HG02610 (cell line): Measurements from ENCODE around the gene SREK1IP1.
A peak's percentile ranks its signal among the peaks of the same experiment; 100 is the strongest.

Source experiments
- ATAC-seq: cut with Tn5 transposase; IDR thresholded peaks from one replicate; pipeline ENCODE4 v1.9.1; 2021; ENCODE audit warnings: mild to moderate bottlenecking, moderate library complexity; ENCODE audit not compliant: unreplicated experiment

SREK1IP1 gene

DNA sequence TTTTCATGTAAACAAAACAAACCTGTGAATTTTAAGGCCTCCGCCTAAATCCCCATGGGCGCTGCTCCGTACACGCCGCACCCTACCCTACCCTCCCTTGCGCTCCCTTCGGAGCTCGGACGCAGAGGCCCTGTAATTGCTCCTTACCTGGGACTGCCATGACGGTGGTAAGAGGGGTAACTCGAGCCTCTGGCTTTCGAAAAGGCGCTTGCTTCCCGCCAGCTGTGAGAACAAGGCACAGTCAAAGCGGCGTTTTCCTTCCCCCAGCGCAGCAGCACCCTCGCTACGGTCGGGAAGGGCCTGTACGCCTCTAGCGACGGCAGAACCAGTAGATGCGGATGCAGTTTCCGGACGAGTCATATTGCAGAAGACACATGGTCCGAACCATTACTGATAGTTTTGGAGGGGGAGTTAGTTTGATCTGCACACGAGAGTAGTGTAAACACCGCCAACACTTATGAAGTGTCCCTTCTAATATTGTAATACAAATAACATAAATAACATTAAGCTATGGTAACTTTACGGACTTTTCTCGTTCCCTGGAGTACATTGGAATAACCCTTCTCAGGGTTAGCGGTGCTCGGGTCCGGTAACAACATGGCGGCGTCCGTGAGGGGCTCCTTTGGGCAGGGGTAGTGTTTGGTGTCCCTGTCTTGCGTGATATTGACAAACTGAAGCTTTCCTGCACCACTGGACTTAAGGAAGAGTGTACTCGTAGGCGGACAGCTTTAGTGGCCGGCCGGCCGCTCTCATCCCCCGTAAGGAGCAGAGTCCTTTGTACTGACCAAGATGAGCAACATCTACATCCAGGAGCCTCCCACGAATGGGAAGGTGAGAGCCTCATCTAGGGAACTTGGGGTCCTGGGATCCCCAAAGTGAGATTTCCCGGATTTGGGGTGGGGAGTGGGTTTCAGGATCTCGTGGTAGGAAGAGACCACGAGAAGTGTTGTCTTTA, at the start of gene SREK1IP1, which contains the start of gene CWC27:
Gene SREK1IP1 (minus strand): TSS at position 334 of the 955 bp plus-strand sequence. CDS start 174 bp downstream, at position 160.
Gene CWC27 (plus strand): TSS at position 573 of the 955 bp plus-strand sequence. CDS start 217 bp downstream, at position 790.
- peak; percentile 97 for ATAC-seq

DNA sequence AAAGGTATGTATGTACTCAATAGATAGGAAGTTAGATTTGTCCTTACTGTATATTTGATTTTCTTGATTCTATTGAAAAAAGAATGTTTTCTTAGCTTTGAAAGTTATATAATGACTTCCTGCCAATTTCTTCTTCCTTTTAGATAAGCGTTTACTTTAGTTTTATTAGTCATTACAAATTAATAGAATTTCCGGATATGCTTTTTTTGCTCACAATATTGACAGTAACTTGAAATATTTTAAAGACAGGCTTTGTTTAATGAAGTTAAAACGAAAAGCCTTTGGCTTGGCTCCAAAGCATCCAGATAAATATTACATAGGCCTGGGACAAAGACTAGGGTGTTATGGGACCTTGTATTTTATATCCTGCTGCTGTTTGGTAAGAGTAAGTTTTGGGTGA, 49.8 kb upstream of the SREK1IP1 start:
- no peak for ATAC-seq

DNA sequence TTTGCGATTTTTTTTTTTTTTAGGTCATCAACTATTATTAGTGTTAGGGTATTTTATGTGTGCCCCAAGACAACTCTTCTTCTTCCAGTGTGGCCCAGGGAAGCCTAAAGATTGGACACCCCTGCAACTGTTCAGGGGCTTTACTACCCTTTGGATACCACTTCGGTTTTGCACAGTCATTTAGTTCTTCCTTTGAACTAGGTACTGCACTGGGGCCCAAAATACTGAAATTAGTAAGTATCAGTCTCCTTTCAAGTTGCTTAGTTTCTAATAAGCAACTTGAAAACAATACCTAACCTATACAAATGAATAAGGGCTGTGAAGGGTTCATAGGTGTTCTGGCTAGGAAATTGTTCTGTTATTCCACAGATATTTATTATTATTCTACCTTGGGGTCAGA, 45.6 kb upstream of the SREK1IP1 start:
- peak; percentile 98 for ATAC-seq

DNA sequence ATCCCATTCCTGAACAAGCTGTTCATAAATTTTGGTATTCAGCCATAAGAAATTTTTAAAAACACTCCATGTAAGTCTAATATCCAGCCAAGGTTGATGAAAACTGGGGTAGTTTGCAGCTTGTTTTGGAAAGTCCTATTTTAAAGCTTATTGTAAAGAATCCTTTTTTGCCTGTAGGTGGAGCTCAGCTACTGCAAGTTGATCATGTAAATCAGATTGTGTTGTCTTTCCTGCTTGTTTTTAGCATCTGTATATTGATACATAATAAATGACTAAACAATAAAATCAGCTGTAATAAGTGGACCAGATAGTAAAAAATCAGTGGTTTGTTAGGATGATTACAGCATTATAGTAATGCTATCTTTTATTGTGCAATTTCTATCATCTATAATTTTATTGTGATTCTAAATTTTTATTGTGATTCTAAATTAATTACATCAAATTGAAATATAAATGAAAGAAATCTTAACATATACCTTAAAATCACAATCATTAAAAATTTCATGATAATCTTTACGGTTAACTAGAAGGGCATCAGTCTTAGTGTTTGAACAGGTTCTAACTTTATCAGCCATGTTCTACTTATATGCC, 42.7 kb upstream of the SREK1IP1 start:
- peak; percentile 56 for ATAC-seq

DNA sequence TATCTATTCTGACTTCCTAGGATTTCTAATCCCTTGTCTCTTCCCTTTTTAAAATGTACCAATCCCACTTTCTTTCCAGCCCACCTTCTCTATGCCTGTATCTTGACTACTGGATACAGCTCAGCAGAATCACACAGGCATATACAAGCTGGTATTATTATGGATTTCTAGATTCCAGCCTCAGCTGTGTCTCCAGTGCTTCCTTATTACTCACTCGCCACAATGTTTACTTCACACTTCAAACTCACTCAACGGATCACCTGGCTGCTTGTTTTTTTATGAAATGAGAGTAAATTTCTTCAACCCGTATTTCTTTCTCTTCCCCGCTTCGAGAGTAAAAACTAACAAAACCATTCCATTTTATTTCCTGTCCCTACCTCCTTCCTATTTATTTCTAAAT, 39.0 kb upstream of the SREK1IP1 start:
- no peak for ATAC-seq

DNA sequence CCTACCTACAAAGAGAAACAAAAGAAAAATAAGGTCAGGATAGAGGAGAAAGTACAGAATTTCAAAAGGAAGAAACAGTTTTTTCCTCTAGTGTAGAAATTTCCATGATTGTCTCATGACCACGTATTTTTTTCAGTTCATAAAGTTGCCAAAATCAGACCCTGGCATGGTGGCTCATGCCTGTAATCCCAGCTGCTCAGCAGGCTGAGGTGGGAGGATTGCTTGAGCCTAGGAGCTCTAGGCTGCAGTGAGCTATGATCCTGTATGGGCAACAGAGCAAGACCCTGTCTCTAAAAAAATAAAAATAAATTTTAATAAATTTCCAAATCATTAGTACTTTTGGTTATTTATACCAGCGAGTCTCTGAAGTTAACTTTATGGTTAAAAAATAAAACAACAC, 38.0 kb upstream of the SREK1IP1 start:
- ATAC-seq, result no peak

DNA sequence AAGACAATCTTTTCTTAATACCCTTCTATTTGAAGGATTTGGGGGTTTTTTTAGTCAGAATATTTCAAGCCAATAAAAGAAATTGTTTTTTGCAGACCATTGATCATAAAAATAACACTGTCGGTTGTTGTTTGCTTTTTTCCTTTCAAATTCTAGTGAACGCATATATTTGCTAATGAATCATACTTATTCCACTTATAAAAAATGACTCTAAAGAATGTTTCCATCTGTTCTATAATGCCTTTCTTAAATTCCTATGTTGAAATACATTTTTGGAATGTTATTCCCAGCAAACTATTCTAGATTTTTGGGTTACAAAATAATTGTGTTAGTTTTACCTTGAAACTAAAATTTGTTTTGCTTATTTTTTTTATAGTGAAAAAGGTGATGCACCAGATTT, 32.4 kb upstream of the SREK1IP1 start:
- no peak for ATAC-seq

DNA sequence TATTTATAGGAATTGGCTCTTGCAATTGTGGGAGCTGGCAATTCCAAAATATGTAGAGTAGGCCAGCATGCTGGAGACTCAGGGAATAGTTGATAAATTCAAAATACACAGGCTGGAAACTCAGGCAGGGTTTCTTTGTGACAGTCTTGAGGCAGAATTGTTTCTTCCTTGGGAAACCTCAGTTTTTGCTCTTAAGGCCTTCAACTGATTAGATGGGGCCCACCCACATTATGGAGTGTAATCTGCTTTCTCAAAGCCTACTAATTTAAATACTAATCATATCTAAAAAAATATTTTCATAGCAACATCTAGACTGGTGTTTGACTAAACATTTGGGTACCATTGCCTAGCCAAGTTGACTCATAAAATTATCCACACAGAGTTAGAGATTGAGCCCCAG, 27.8 kb upstream of the SREK1IP1 start:
- no peak for ATAC-seq

DNA sequence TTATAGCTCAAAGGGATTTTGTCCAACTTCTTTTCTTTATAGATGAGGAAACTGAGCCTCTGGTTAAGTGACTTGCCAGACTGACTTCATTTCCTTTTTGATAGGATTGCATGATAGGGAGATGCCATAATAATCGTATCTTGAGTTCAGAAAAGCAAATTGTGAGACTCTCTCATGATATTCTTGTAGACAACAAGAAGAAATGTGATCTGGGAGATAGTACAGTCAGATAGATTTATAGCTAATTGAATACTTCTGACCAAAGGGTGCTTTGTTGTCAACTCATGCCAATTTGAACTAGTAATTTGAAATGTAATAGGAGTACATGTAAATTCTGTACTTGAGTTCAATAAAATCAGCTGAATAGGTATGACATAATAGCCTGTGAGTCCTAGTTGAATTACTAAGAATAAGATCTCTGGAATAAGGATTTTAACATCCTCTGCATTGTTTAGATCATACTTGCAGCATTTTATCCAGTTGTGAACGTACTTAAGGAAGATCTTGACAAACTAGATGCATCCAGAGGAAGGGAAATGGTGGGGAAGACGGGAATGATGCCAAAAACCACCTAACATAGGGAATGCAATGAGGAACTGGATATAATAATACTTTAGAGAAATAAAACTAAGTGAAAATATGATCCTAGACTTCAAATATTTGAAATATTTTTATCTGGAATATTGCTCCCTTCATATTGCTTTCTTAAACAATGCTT, 25.7 kb upstream of the SREK1IP1 start:
- ATAC-seq, result no peak

DNA sequence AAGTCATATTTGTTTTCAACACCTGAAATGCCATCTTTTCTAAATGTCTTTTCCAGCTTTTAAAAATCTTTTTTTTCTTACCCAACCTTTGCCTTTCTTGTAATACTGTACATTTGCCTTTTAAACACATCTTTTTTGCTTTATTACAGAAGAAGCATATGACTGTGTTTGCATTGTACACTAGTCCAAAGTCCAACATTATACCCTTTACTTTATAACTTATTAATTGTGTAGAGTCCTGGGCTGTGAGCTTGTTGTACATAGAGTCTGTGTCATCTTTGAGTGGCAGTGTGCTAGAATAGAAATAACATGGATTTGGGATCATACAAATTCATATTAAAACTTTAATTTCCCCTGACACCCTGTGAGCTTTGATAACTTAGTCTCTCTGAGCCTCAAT, 24.0 kb upstream of the SREK1IP1 start:
- no peak for ATAC-seq

DNA sequence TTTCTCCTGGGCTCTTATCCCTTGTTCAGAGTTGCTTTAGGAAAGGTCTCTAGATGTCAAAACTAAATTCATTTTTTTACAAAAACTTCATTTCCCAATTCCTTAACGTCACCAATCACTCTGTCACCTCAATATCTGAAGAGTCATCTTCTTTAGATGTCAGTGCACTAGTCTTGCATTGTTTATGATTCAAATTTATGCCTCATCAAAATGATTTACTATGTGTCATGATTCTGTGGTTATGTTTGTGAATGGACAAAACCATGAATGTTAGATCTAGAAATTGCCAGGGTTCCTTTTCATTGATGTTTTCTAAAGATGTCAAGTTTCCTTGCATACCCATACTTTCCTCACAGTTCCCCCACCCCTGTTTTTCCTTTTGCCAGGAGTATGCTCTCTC, 21.7 kb upstream of the SREK1IP1 start:
- ATAC-seq, result no peak

DNA sequence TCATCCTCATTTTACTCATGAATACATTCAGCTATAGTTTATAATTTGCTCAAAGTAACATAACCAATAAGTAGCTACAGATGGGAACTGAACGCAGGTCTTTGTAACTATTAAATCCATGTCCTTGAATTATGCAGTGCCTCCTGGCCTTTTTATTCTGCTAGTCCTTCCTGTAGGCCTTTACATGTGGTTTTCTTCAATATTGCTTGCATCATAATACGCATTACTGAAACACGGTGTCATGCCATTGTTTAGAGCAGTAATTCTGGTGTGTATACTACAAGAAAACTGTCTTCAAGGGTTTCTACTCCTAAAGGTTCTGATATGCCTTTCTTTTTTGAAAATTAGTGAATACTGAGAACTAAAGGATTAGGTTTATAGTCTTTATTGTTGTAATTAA, 21.0 kb upstream of the SREK1IP1 start:
- no peak for ATAC-seq

DNA sequence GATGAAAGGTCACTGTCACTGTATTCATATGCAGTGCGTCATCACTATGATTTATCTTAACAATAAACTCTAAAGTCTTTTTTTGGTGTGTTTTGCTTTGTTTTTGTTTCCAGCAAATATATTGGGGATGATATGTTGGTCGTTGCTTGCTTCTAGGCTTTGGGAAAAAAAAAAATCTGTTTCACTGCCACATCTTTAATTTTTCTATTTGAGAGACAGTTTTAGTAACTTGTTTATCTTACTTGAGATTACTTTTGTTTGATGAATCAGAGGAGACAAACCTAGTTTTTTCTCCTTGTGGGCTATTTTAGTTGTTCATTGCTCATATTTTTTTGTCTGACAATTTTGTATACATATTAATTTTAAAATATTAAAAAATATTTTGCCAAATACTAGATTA, 19.7 kb upstream of the SREK1IP1 start:
- ATAC-seq, result no peak

DNA sequence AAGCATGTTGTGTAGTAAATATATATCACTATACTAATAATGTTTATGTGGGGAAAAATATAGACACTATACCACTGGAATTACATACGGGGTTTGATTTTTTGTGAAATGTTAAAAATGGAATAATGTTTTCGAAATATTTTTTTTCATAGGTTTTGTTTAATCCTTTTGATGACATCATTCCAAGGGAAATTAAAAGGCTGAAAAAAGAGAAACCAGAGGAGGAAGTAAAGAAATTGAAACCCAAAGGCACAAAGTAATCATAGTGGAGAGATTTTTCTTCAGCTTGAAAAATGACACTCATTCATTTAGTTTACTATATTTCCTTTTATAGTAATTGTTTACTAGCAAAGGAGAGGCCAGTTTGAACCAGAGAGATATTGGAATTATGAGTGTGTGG, 17.9 kb upstream of the SREK1IP1 start:
- ATAC-seq, result no peak

DNA sequence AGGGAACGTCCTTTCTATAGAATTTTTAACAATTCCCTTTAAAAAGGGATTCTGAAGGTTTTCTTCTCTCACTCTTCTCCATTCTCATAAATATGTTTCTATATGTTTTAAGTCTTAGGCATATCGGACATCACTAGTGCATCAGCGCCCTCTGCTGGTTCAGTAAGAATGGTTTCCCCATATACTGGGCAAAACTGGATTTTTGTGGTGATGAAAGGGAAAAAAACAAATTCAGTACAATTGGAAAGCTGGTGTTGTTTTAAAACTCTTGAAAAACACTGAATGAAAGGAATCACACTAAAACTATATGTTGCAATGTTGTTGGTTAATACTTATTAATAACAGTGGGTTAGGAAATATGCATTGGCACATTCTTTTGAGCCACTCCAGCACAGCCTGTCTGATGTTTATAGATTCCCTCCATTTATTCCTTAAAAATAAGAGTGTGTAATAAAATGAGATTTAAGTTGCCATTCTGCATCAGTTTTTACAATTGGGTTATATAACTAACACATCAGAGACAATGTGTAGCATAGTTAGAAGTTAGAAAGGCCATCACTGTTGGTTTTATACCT, 16.0 kb upstream of the SREK1IP1 start:
- peak; percentile 80 for ATAC-seq

DNA sequence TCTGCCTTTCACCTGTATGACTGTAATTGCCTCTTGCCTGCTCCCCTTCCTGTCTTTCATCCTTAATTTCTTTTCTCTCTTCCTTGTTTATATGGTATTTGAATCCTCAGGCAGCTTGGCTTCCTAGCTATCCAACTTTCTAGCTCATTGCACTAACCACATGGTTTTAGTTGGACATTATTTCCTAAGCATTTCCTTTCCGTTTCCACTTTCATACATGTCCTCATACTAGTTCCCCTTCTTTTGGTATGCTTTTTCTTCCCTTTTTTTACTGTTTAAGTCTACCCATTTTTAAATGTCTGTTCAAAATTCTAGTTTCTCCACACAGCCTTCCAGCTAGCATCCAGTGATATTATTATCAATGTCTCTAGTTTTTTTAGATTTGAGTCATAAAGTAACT, 6.8 kb upstream of the SREK1IP1 start:
- no peak for ATAC-seq

DNA sequence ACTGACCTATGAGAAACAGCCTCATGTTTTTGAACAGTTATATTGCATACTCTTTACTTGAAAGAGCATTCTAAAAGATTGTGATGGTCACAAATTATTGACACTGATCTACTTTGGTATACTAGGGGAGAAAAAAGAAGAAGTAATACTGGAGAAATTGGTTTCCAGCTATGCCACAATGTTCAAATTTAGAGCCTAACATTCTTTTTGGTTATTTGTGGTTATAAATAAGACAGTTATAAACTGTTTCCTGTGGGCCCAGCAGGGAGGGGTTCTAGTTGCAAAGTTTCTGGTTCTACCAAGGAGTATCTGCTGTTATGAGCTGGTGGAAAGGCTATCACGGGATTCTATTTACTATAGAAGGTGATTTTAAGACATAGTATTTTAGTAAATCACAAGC, 5.0 kb upstream of the SREK1IP1 start:
- ATAC-seq, result peak; percentile 43

DNA sequence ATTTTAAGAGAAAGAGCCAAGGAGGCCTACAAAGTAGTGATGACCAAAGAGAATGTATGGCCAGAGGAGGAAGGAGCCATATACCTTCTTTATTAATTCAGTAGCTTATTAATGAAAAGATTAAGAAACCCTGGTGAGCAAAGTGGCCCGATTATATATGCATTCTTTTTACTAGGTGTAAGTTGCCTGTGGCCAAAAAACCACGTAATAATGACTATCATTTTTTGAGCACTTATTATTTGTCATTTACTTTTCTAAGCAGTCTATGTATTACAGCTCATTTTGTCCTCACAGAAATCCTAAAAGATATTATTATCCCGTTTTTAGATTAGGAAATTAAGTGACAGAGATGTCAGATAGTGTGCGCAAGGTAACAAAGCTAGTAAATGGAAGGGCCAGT, 3.2 kb upstream of the SREK1IP1 start:
- ATAC-seq, result no peak

DNA sequence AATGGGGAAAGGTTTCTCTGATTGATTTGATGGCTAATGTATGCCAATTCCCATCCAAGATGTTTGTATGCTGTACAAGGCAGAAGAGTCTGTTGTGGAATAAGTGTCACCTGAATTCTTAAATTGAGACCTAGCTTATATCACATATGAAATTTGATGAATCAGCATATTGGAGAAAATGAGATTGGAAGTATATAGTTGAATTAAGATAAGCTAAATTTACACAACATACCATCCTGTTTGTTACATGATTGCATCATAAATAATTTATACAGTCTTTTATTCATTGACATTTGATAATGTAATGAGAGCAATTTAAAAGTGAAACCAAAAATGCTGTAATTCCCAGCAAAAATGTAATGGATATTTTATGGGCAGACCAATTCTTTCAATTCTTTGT, 1.4 kb upstream of the SREK1IP1 start:
- ATAC-seq, result no peak

DNA sequence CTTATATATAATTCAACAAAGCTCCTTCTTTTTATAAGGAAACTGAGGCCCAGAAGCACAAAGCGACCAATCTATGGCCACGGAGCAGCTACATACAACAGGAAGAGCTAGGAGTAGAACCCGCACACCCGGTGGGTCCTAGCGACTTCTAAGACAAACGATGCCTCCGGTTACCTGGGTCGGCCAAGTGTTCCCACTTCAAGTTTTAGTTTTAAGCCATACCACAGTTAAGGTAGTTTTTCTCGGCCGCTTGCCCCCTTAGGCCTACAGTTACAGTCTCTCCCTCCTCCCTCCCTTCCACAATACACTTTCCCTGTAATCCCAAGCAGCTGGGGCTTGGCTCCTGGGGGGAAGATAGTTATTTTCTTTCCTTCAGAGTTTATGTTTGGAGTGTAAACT, 533 bp downstream of the SREK1IP1 start:
- peak; percentile 4 for ATAC-seq

DNA sequence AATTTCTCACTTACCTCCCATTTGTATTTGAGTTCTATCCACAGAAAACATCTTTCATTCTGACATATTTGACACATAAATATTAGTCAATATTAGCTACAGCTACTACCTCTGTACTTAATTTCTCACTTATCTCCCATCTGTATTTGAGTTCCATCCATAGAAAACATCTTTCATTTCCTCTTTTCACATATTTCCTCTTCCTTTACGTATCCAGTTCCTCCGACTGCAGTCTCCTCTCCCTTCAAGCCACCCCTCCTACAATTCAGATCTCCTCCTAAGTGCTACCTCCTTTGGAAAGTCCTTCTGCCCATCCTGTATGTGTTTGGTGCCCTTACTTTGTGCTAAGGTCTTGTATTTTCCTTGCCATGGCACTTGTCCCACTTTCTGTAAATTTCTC, 1.6 kb downstream of the SREK1IP1 start:
- no peak for ATAC-seq
